HCT116 (cell line): ENCODE measurements around the gene IFNGR2. TPM values are rescaled to one million over a fixed set of nuclear protein-coding genes. Genes with fewer than 3 reads are reported as not detected.
"Not testable (repeated sequence)": the region's sequence is repeated elsewhere in the genome, so short reads cannot be mapped to it uniquely, and the experiment has no call there.

ENCODE experiments used
- ATAC-seq: fragments of 200-7000 bp; cut with Tn5 transposase; 2 replicates; pipeline ENCODE4 v1.9.1; 2020; ENCODE audit warnings: mild to moderate bottlenecking, moderate library complexity
- BruUV-seq: library from RNA; stranded (reverse); fragments of 400-500 nt; replicated peaks from 2 replicates; lab custom pipeline; 2021; lab: Mats Ljungman, UMichigan
- CTCF ChIA-PET: fragments of 300-600 bp; sonication (Branson Sonifier 250); formaldehyde crosslinking; loops from one replicate; lab custom pipeline; 2021; ENCODE audit warnings: antibody characterized with exemption; lab: Charles Lee
- POLR2A ChIA-PET: fragments of 300-600, 350-600 bp; sonication (Branson Sonifier 250); formaldehyde crosslinking; loops from one replicate; lab custom pipeline; 2021; ENCODE audit warnings: antibody characterized with exemption; lab: Charles Lee
- RAD21 ChIA-PET, 2 experiments: fragments of 300-600 bp; sonication (Branson Sonifier 250); formaldehyde crosslinking; loops; one replicate each; lab custom pipeline; 2023; ENCODE audit warnings: low total read pairs in 2 of 2; ENCODE audit not compliant: uncharacterized antibody in 2 of 2, unreplicated experiment in 2 of 2, low non-redundant PET in 1 of 2; lab: Charles Lee
- DNase-seq: peaks from one replicate; pipeline ENCODE4 v3.0.0-alpha.2; 2010; ENCODE audit warnings: low read depth, low spot score
- H2AFZ ChIP-seq: fragments of 200-600 bp; shearing (Covaris generic), sonication (generic); 2 replicates; pipeline ENCODE4 v1.6.1; 2017; ENCODE audit warnings: low read depth, mixed run types, mixed read lengths, antibody characterized with exemption, low read length; ENCODE audit not compliant: poor library complexity, severe bottlenecking
- H3K27ac ChIP-seq: 2 replicates; pipeline ENCODE4 v1.5.1; 2012; ENCODE audit warnings: low read depth, low read length
- H3K27me3 ChIP-seq: fragments of 200-600 bp; sonication (generic); 2 replicates; pipeline ENCODE4 v1.6.1; 2016; ENCODE audit warnings: mixed run types, low read length, mixed read lengths; ENCODE audit not compliant: insufficient read depth
- H3K36me3 ChIP-seq, 2 experiments: fragments of 200-500 bp in 1 of 2; fragments of 200-600 bp in 1 of 2; sonication (Bioruptor generic) in 1 of 2; sonication (generic) in 1 of 2; 2 replicates each; pipeline versions ENCODE4 v1.5.1 to v1.6.1; 2014 to 2016; ENCODE audit warnings: low read length in 2 of 2, inconsistent platforms in 1 of 2, mixed read lengths in 1 of 2, mixed run types in 1 of 2; ENCODE audit not compliant: insufficient read depth in 2 of 2, control insufficient read depth in 1 of 2
- H3K4me1 ChIP-seq, 2 experiments: fragments of 200-600 bp in 1 of 2; sonication (generic) in 1 of 2; 2 replicates each; pipeline versions ENCODE4 v1.5.1 to v1.6.1; 2012 to 2017; ENCODE audit warnings: low read length in 2 of 2, inconsistent platforms in 1 of 2, mild to moderate bottlenecking in 1 of 2, mixed read lengths in 1 of 2, mixed run types in 1 of 2, moderate library complexity in 1 of 2; ENCODE audit not compliant: insufficient read depth in 2 of 2, control insufficient read depth in 1 of 2
- H3K4me2 ChIP-seq: fragments of 200-600 bp; sonication (generic); 2 replicates; pipeline ENCODE4 v1.6.1; 2017; ENCODE audit warnings: mixed run types, low read length, mixed read lengths
- H3K4me3 ChIP-seq, 2 experiments: fragments of 200-600 bp in 1 of 2; sonication (generic) in 1 of 2; replicated peaks in 1 of 2; 2 replicates each; pipeline ENCODE4 v1.5.1; 2011 to 2016; ENCODE audit warnings: low read length in 2 of 2, control low read depth in 1 of 2, low read depth in 1 of 2, mild to moderate bottlenecking in 1 of 2, mixed read lengths in 1 of 2, mixed run types in 1 of 2
- H3K79me2 ChIP-seq: fragments of 200-600 bp; sonication (generic); 2 replicates; pipeline ENCODE4 v1.6.1; 2017; ENCODE audit warnings: mild to moderate bottlenecking, mixed run types, low read length, moderate library complexity, mixed read lengths; ENCODE audit not compliant: insufficient read depth
- H3K9ac ChIP-seq: fragments of 200-600 bp; sonication (generic); 2 replicates; pipeline ENCODE4 v1.6.1; 2016; ENCODE audit warnings: low read length, mixed read lengths
- H3K9me2 ChIP-seq: fragments of 200-600 bp; sonication (generic), shearing (Covaris generic); 2 replicates; pipeline ENCODE4 v1.6.1; 2017; ENCODE audit warnings: mixed run types, mild to moderate bottlenecking, moderate library complexity; ENCODE audit not compliant: insufficient read depth
- H3K9me3 ChIP-seq, 2 experiments: fragments of 200-500 bp in 1 of 2; fragments of 200-600 bp in 1 of 2; sonication (Bioruptor generic) in 1 of 2; sonication (generic) in 1 of 2; 2 replicates each; pipeline ENCODE4 v1.6.1; 2014 to 2017; ENCODE audit warnings: low read length in 2 of 2, mixed read lengths in 2 of 2, inconsistent platforms in 1 of 2, low read depth in 1 of 2, mild to moderate bottlenecking in 1 of 2, mixed run types in 1 of 2, moderate library complexity in 1 of 2; ENCODE audit not compliant: control insufficient read depth in 1 of 2, insufficient read depth in 1 of 2
- H4K20me1 ChIP-seq: fragments of 200-600 bp; sonication (generic), shearing (Covaris generic); 2 replicates; pipeline ENCODE4 v1.6.1; 2017; ENCODE audit warnings: mixed run types, mild to moderate bottlenecking, moderate library complexity; ENCODE audit not compliant: insufficient read depth
- EGR1 ChIP-seq: IDR thresholded peaks from 2 replicates; pipeline ENCODE4 v1.6.1; 2012; ENCODE audit warnings: low read depth
- EZH2 ChIP-seq: fragments of 200-600 bp; sonication (generic); IDR thresholded peaks from 2 replicates; pipeline ENCODE4 v1.6.1; 2017; ENCODE audit warnings: antibody characterized with exemption, mixed run types
- FOSL1 ChIP-seq: IDR thresholded peaks from 2 replicates; pipeline ENCODE4 v1.6.1; 2012; ENCODE audit warnings: low read depth
- JUND ChIP-seq: IDR thresholded peaks from 2 replicates; pipeline ENCODE4 v1.6.1; 2012
- POLR2AphosphoS5 ChIP-seq: IDR thresholded peaks from 2 replicates; pipeline ENCODE4 v1.6.1; 2011; ENCODE audit warnings: mild to moderate bottlenecking, low read depth, low read length, moderate library complexity
- SRF ChIP-seq: IDR thresholded peaks from 2 replicates; pipeline ENCODE4 v1.6.1; 2012; ENCODE audit warnings: low read depth
- intact Hi-C: fragments of 100-400 bp; cut with micrococcal nuclease; formaldehyde crosslinking; loops from 2 replicates; pipeline ENCODE4 v1.10.0; 2022
- total RNA-seq: library from RNA; stranded (reverse); gene quantifications from one replicate; pipeline ENCODE4 v1.2.1, GENCODE V29; 2021; ENCODE audit not compliant: unreplicated experiment

The IFNGR2 gene
- total RNA-seq, 1 experiment from 2014 or later: 44.6 TPM

DNA sequence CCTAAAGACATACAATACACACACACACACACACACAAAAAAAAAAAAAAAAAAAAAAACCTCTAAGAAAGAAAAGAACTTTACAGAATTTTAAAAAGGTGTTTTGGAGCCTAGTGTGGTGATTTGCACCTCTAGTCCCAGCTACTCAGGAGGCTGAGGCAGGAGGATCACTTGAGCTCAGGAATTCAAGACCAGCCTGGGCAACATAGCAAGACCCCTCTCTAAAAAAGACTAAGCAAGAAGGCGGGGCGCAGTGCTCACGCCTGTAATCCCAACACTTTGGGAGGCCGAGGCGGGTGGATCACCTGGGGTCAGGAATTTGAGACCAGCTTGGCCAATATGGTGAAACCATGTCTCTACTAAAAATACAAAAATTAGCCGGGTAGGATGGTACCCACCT, 43.4 kb downstream of the IFNGR2 start:
- H3K9me3 ChIP-seq, POLR2A ChIA-PET, H3K36me3 ChIP-seq, H3K27ac ChIP-seq, H3K9ac ChIP-seq, H3K9me2 ChIP-seq, DNase-seq, H4K20me1 ChIP-seq, ATAC-seq, H3K79me2 ChIP-seq, H3K4me2 ChIP-seq, H3K27me3 ChIP-seq, H3K4me1 ChIP-seq, BruUV-seq, H3K4me3 ChIP-seq, H2AFZ ChIP-seq: not testable (repeated sequence)
- CTCF ChIA-PET: interaction anchor here (0.7 to 4.4 kb wide), 4 partner anchors 30 to 250 kb away, joined by 3 to 66 read pairs (median 18); no protein-coding TSS in a partner anchor
- intact Hi-C loops: loop anchor here (5.0 to 10.0 kb wide), 4 partner anchors 161 to 604 kb away; no protein-coding TSS in a partner anchor
- RAD21 ChIA-PET: interaction anchor here (0.7 to 1.1 kb wide), 2 partner anchors 9 to 159 kb away, joined by 3 to 5 read pairs; no protein-coding TSS in a partner anchor

DNA sequence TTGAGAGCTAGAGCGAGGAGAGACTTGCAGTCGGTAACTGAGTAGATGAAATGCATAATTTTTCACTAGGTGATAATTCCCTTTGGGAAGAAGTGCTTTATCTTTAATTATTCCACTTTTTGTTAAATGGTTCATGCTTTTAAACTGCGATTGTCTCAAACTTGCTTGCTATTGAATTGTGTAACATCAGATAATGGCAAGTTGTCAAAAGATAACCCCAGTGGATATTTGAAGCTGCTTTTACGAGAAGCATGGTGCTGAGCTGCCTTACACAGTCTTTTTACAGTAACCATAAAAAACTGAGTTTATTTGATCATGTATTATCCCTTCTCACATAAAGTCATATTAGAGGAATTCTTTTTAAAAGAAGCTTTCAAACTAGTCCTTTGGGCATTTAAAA, 46.4 kb downstream of the IFNGR2 start:
- CTCF ChIA-PET: interaction anchor here (0.6 to 1.4 kb wide), 4 partner anchors 30 to 250 kb away, joined by 3 to 5 read pairs (median 4); partner anchors contain the start of gene TMEM50B

More for the DNA sequence above, 46.4 kb downstream of the IFNGR2 start:
- TF ChIP-seq JUND: no peak
- no peak for TF ChIP-seq EZH2
- TF ChIP-seq POLR2AphosphoS5: no peak
- TF ChIP-seq EGR1: no peak
- TF ChIP-seq SRF: no peak
- no peak for TF ChIP-seq FOSL1
- Histone ChIP-seq H4K20me1 (no peaks in the 10 kb centered on the region), H3K4me1 (peaks cover 3 to 6% of the 10 kb centered on the region in 2 experiments; a peak in 1 of 4 replicates), H3K9me2 (no peaks in the 10 kb centered on the region), H3K27ac (no peak overlapping the region), H3K4me3 (no peak overlapping the region), H3K27me3 (no peaks in the 10 kb centered on the region), H3K79me2 (no peaks in the 10 kb centered on the region), H3K36me3 (no peaks in the 10 kb centered on the region), H3K9me3 (no peaks in the 10 kb centered on the region), H2AFZ (no peak overlapping the region), H3K4me2 (no peak overlapping the region), H3K9ac (no peak overlapping the region)
- intact Hi-C loops: loop anchor here (5.0 to 10.0 kb wide), 4 partner anchors 158 to 607 kb away; no protein-coding TSS in a partner anchor
- ChIA-PET POLR2A (no interaction called here), RAD21 (interaction anchor here in 1 of 2 experiments (1.0 kb wide), 1 partner anchor 250 kb away, joined by 4 read pairs; no protein-coding TSS in a partner anchor)
- ATAC-seq (no peak), DNase-seq (no peak)
- BruUV-seq: no TSS peak
